ENCODE data around the gene COLGALT1.

DNA sequence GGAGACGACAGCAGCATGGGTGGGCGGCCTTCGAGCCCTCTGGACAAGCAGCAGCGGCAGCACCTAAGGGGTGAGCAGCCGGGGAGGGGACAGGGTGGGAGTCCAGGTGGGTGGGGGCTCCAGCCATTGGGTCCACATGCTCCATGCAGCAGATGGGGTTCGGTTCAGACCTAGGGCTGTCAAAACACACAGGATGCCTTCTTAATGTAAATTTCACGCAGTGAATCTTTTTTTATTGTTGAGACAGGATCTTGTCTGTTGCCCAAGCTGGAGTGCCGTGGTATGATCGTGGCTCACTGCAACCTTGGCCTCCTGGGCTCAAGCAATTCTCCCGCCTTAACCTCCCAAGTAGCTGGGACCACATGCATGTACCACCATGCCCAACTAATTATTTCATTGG, 28.1 kb upstream of the COLGALT1 start:
- TF ChIP-seq, protein P1, sequence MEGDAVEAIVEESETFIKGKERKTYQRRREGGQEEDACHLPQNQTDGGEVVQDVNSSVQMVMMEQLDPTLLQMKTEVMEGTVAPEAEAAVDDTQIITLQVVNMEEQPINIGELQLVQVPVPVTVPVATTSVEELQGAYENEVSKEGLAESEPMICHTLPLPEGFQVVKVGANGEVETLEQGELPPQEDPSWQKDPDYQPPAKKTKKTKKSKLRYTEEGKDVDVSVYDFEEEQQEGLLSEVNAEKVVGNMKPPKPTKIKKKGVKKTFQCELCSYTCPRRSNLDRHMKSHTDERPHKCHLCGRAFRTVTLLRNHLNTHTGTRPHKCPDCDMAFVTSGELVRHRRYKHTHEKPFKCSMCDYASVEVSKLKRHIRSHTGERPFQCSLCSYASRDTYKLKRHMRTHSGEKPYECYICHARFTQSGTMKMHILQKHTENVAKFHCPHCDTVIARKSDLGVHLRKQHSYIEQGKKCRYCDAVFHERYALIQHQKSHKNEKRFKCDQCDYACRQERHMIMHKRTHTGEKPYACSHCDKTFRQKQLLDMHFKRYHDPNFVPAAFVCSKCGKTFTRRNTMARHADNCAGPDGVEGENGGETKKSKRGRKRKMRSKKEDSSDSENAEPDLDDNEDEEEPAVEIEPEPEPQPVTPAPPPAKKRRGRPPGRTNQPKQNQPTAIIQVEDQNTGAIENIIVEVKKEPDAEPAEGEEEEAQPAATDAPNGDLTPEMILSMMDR (IDR thresholded peaks at IDR 0.05), result no peak
- TF ChIP-seq EZH2 (IDR thresholded peaks at IDR 0.05) (no peak), EZH2phosphoT487 (IDR thresholded peaks at IDR 0.05) (no peak)

All from neural progenitor cell (in vitro differentiated cells).